ENCODE results near the gene NCBP1.

NCBP1 gene

GRCh38 chr9:97714435-97714834 is 80.8 kb downstream of the NCBP1 start:
- Histone ChIP-seq H3K4me3 (ENCODE audit: low read depth, low read length) (no peak overlapping the region), H3K27ac (ENCODE audit: low read depth, low read length) (no peak overlapping the region), H3K9ac (ENCODE audit: low read depth, low read length) (no peak overlapping the region), H3K36me3 (ENCODE audit: control insufficient read depth, insufficient read depth, low read length) (no peaks in the 10 kb centered on the region), H3K27me3 (ENCODE audit: control insufficient read depth, insufficient read depth, low read length) (0 out of 2 replicates have a peak, but pooled peaks cover 6% of the 10 kb centered on the region), H3K4me1 (ENCODE audit: control insufficient read depth, insufficient read depth, low read length) (peaks cover 22% of the 10 kb centered on the region), H3K9me3 (ENCODE audit: control insufficient read depth, insufficient read depth, low read length) (no peaks in the 10 kb centered on the region)

- Histone ChIP-seq H3K4me1 (ENCODE audit: control insufficient read depth, insufficient read depth, low read length) (peaks cover 9% of the 10 kb centered on the region), H3K4me3 (ENCODE audit: low read depth, low read length) (no peak overlapping the region), H3K9ac (ENCODE audit: low read depth, low read length) (no peak overlapping the region), H3K36me3 (ENCODE audit: control insufficient read depth, insufficient read depth, low read length) (no peaks in the 10 kb centered on the region), H3K27me3 (ENCODE audit: control insufficient read depth, insufficient read depth, low read length) (no peaks in the 10 kb centered on the region), H3K27ac (ENCODE audit: low read depth, low read length) (no peak overlapping the region), H3K9me3 (ENCODE audit: control insufficient read depth, insufficient read depth, low read length) (no peaks in the 10 kb centered on the region)
These were observed 84.2 kb downstream of the NCBP1 start for GRCh38 chr9:97717866-97718265.

GRCh38 chr9:97721396-97721795 is 87.8 kb downstream of the NCBP1 start:
- H3K4me3 ChIP-seq (ENCODE audit: low read depth, low read length), result no peak overlapping the region
- no peaks in the 10 kb centered on the region for H3K27me3 ChIP-seq (ENCODE audit: control insufficient read depth, insufficient read depth, low read length)
- H3K9ac ChIP-seq (ENCODE audit: low read depth, low read length), result no peak overlapping the region
- H3K4me1 ChIP-seq (ENCODE audit: control insufficient read depth, insufficient read depth, low read length), result no peaks in the 10 kb centered on the region
- no peak overlapping the region for H3K27ac ChIP-seq (ENCODE audit: low read depth, low read length)
- no peaks in the 10 kb centered on the region for H3K36me3 ChIP-seq (ENCODE audit: control insufficient read depth, insufficient read depth, low read length)
- H3K9me3 ChIP-seq (ENCODE audit: control insufficient read depth, insufficient read depth, low read length), result no peaks in the 10 kb centered on the region

GRCh38 chr9:97722331-97722730 is 88.7 kb downstream of the NCBP1 start:
- no peak overlapping the region for H3K9ac ChIP-seq (ENCODE audit: low read depth, low read length)
- H3K27me3 ChIP-seq (ENCODE audit: control insufficient read depth, insufficient read depth, low read length), result no peaks in the 10 kb centered on the region
- no peak overlapping the region for H3K27ac ChIP-seq (ENCODE audit: low read depth, low read length)
- H3K36me3 ChIP-seq (ENCODE audit: control insufficient read depth, insufficient read depth, low read length), result no peaks in the 10 kb centered on the region
- H3K9me3 ChIP-seq (ENCODE audit: control insufficient read depth, insufficient read depth, low read length), result no peaks in the 10 kb centered on the region
- no peak overlapping the region for H3K4me3 ChIP-seq (ENCODE audit: low read depth, low read length)
- H3K4me1 ChIP-seq (ENCODE audit: control insufficient read depth, insufficient read depth, low read length), result no peaks in the 10 kb centered on the region

Measured in HUES48 (cell line).